ENCODE data around the gene TXLNA.

TXLNA gene

GRCh38 chr1:32184650-32185049, 5.2 kb downstream of the TXLNA start:
- no peak for DNase-seq

GRCh38 chr1:32186077-32186476, 6.6 kb downstream of the TXLNA start:
- no peak for DNase-seq

- no peak for DNase-seq
These were observed 7.0 kb downstream of the TXLNA start for GRCh38 chr1:32186491-32186890.

GRCh38 chr1:32187850-32188249, 8.4 kb downstream of the TXLNA start:
- no peak for DNase-seq

- no peak for DNase-seq
These were observed 12.9 kb downstream of the TXLNA start for GRCh38 chr1:32192220-32192948.

- no peak for DNase-seq
These were observed 15.5 kb downstream of the TXLNA start for GRCh38 chr1:32194984-32195383.

- DNase-seq: no peak
These were observed 16.1 kb downstream of the TXLNA start for GRCh38 chr1:32195531-32195930.

GRCh38 chr1:32195972-32196823, 16.7 kb downstream of the TXLNA start:
- DNase-seq: no peak

- DNase-seq: no peak
These were observed 17.6 kb downstream of the TXLNA start for GRCh38 chr1:32197074-32197473.

GRCh38 chr1:32197837-32198236, 18.4 kb downstream of the TXLNA start:
- no peak for DNase-seq

- DNase-seq: no peak
These were observed 19.0 kb downstream of the TXLNA start for GRCh38 chr1:32198237-32199042.

GRCh38 chr1:32199043-32199716, 19.7 kb downstream of the TXLNA start:
- DNase-seq: no peak

- DNase-seq: peak in 23 of 56 donors; percentile 4 to 52 (median 28)
These were observed 20.2 kb downstream of the TXLNA start for GRCh38 chr1:32199717-32200072.

- peak in 51 of 56 donors; percentile 21 to 81 (median 49) for DNase-seq
These were observed 20.9 kb downstream of the TXLNA start, which contains the start of gene CCDC28B for GRCh38 chr1:32200226-32201010. TSS of gene CCDC28B (plus strand) at chr1:32200595. CDS start at chr1:32201936, 1,341 bp downstream.

- DNase-seq: peak in 46 of 56 donors; percentile 15 to 84 (median 49)
These were observed 21.8 kb downstream of the TXLNA start for GRCh38 chr1:32201011-32201855.

- peak in 3 of 56 donors; percentile 22 to 36 (median 33) for DNase-seq
These were observed 25.5 kb downstream of the TXLNA start for GRCh38 chr1:32204943-32205361.

- peak in 55 of 56 donors; percentile 27 to 91 (median 76) for DNase-seq
These were observed 26.2 kb downstream of the TXLNA start, which contains the start of gene IQCC for GRCh38 chr1:32205401-32206370. TSS of gene IQCC (plus strand) at chr1:32205671. CDS start at chr1:32205682, 11 bp downstream.

- DNase-seq: no peak
These were observed 29.0 kb downstream of the TXLNA start for GRCh38 chr1:32208469-32208868.

Data from nucleus accumbens (tissue), 56 donors.